OCI-LY1 (cell line): ENCODE measurements around the gene CNTNAP2.

Experiments used
- H2AFZ ChIP-seq: fragments of 200-600 bp; sonication (generic), shearing (Covaris generic); 2 replicates; pipeline ENCODE4 v1.6.0; 2014; ENCODE audit warnings: antibody characterized with exemption, mild to moderate bottlenecking, low read length
- H3F3A ChIP-seq: fragments of 200-600 bp; sonication (generic), shearing (Covaris generic); 2 replicates; pipeline ENCODE4 v1.6.0; 2014; ENCODE audit warnings: mild to moderate bottlenecking, antibody characterized with exemption, low read length, moderate library complexity; ENCODE audit not compliant: insufficient read depth
- H3K27ac ChIP-seq: fragments of 200-600 bp; sonication (generic); 2 replicates; pipeline ENCODE4 v1.5.1; 2014; ENCODE audit warnings: low read length, mixed run types, mild to moderate bottlenecking, low read depth; ENCODE audit not compliant: poor library complexity, severe bottlenecking
- H3K27me3 ChIP-seq: fragments of 200-600 bp; sonication (generic); 2 replicates; pipeline ENCODE4 v1.6.0; 2014; ENCODE audit warnings: antibody characterized with exemption, mild to moderate bottlenecking, low read length, moderate library complexity; ENCODE audit not compliant: insufficient read depth
- H3K36me3 ChIP-seq: fragments of 200-600 bp; sonication (generic); 2 replicates; pipeline ENCODE4 v1.6.1; 2014; ENCODE audit warnings: mild to moderate bottlenecking, antibody characterized with exemption, low read length, moderate library complexity, mixed read lengths; ENCODE audit not compliant: insufficient read depth
- H3K4me1 ChIP-seq: fragments of 200-600 bp; sonication (generic); 2 replicates; pipeline ENCODE4 v1.5.1; 2014; ENCODE audit warnings: mild to moderate bottlenecking, low read length, moderate library complexity; ENCODE audit not compliant: insufficient read depth, severe bottlenecking
- H3K4me2 ChIP-seq: fragments of 200-600 bp; sonication (generic), shearing (Covaris generic); 2 replicates; pipeline ENCODE4 v1.6.1; 2014; ENCODE audit warnings: low read length
- H3K4me3 ChIP-seq: fragments of 200-600 bp; sonication (generic); 2 replicates; pipeline ENCODE4 v1.5.1; 2014; ENCODE audit warnings: low read length, low read depth, mild to moderate bottlenecking, mixed read lengths; ENCODE audit not compliant: poor library complexity, severe bottlenecking
- H3K79me2 ChIP-seq: fragments of 200-600 bp; shearing (Covaris generic); 2 replicates; pipeline ENCODE4 v1.6.1; 2016; ENCODE audit warnings: mixed run types, low read length, mixed read lengths; ENCODE audit not compliant: insufficient read depth
- H3K9ac ChIP-seq: fragments of 200-600 bp; sonication (generic), shearing (Covaris generic); 2 replicates; pipeline ENCODE4 v1.6.1; 2014; ENCODE audit warnings: mild to moderate bottlenecking, low read length, mixed read lengths
- H3K9me2 ChIP-seq: fragments of 200-600 bp; sonication (generic), shearing (Covaris generic); 2 replicates; pipeline ENCODE4 v1.6.1; 2014; ENCODE audit warnings: low read depth, mild to moderate bottlenecking, low read length, mixed read lengths
- H3K9me3 ChIP-seq: fragments of 200-600 bp; shearing (Covaris generic); 2 replicates; pipeline ENCODE4 v1.6.1; 2014; ENCODE audit warnings: low read length, mixed read lengths
- H4K20me1 ChIP-seq: fragments of 200-600 bp; sonication (generic), shearing (Covaris generic); 2 replicates; pipeline ENCODE4 v1.6.0; 2016; ENCODE audit warnings: mild to moderate bottlenecking, low read length; ENCODE audit not compliant: insufficient read depth
- EZH2 ChIP-seq: fragments of 200-600 bp; sonication (generic), shearing (Covaris generic); IDR thresholded peaks from 2 replicates; pipeline ENCODE4 v1.8.0; 2017; ENCODE audit warnings: borderline replicate concordance, mixed run types, mild to moderate bottlenecking, antibody characterized with exemption, low read length, moderate library complexity, mixed read lengths
- TF ChIP-seq, protein P1 (sequence below): fragments of 200-600 bp; sonication (generic), shearing (Covaris generic); IDR thresholded peaks from 2 replicates; pipeline ENCODE4 v1.5.1; 2017; ENCODE audit warnings: mild to moderate bottlenecking, antibody characterized with exemption, low read length, moderate library complexity, mixed read lengths

CNTNAP2 gene

DNA sequence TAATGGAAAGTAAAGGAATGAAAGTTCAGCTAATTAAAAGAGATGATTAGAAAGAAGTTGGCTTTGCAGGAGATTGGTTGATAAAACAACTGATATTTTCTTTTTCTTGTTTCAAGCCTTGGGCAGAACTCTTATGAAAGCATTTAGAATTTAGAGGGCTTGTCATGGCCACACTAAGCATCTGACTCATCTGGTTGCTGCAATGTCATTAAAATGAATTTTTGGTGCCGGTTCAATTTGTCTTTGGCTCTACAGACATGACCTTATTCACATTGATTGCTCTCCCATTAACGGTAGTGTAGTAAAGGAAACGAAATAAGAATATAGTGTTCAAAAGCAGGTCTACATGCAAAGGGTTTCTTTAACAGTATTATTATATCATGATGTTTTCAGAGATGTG is 1461.6 kb downstream of the CNTNAP2 start:
- Histone ChIP-seq H3K36me3 (no peaks in the 10 kb centered on the region), H3K79me2 (no peaks in the 10 kb centered on the region), H3K9me2 (no peaks in the 10 kb centered on the region; the same call in 1 of the 2 replicates), H2AFZ (no peak overlapping the region), H3K4me1 (no peaks in the 10 kb centered on the region), H3K27ac (no peak overlapping the region), H3K4me3 (no peak overlapping the region), H3K9me3 (no peaks in the 10 kb centered on the region), H3K9ac (no peak overlapping the region), H3K27me3 (no peaks in the 10 kb centered on the region), H3K4me2 (no peak overlapping the region), H3F3A (no peaks in the 10 kb centered on the region), H4K20me1 (no peaks in the 10 kb centered on the region)
- TF ChIP-seq EZH2, result no peak
- TF ChIP-seq, protein P1, sequence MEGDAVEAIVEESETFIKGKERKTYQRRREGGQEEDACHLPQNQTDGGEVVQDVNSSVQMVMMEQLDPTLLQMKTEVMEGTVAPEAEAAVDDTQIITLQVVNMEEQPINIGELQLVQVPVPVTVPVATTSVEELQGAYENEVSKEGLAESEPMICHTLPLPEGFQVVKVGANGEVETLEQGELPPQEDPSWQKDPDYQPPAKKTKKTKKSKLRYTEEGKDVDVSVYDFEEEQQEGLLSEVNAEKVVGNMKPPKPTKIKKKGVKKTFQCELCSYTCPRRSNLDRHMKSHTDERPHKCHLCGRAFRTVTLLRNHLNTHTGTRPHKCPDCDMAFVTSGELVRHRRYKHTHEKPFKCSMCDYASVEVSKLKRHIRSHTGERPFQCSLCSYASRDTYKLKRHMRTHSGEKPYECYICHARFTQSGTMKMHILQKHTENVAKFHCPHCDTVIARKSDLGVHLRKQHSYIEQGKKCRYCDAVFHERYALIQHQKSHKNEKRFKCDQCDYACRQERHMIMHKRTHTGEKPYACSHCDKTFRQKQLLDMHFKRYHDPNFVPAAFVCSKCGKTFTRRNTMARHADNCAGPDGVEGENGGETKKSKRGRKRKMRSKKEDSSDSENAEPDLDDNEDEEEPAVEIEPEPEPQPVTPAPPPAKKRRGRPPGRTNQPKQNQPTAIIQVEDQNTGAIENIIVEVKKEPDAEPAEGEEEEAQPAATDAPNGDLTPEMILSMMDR, result no peak

DNA sequence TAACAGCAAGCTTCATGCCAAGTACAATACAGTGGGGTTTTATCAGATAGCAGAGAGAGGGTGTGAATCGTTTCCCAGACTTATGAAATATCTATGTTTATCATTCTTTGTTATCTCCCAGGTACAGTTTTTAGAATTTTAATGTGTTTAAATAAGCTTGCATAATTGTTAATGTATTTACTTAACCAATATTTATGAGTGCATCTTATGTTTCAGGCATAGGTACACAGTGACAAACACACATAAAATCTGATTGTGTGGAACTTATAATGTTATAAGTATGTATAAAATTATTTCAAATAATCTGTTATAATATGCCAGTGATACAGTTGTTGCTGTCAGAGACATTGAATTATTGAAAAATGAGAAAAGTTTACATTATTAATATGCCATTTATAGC is 1462.5 kb downstream of the CNTNAP2 start:
- no peak for TF ChIP-seq EZH2
- TF ChIP-seq, protein P1, result no peak
- no peaks in the 10 kb centered on the region for H4K20me1 ChIP-seq
- no peaks in the 10 kb centered on the region for H3K36me3 ChIP-seq
- H3K9me2 ChIP-seq, result no peaks in the 10 kb centered on the region; the same call in 1 of the 2 replicates
- no peaks in the 10 kb centered on the region for H3F3A ChIP-seq
- no peaks in the 10 kb centered on the region for H3K9me3 ChIP-seq
- H3K79me2 ChIP-seq, result no peaks in the 10 kb centered on the region
- H2AFZ ChIP-seq, result no peak overlapping the region
- H3K27ac ChIP-seq, result no peak overlapping the region
- no peaks in the 10 kb centered on the region for H3K4me1 ChIP-seq
- no peak overlapping the region for H3K4me2 ChIP-seq
- no peak overlapping the region for H3K4me3 ChIP-seq
- no peak overlapping the region for H3K9ac ChIP-seq
- no peaks in the 10 kb centered on the region for H3K27me3 ChIP-seq

DNA sequence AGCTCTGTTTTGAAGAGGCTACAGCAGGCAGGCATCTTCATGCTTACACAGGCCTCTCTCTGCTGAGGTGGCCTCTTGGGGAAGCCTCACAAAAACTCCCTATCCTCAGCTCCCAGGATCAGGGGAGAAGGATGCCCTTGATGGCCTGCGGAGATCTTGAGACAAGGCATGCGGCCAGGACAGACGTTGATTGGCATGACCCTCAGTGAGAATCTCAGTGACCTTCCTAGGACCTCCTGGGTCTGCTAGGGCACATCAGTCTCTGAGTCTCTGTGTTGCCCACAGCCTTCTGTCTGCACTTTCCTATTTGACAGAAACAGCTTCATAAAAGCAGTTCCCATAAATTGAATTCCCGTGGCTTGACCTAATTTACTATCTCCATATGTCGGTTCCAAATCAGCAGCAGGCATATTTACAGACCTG is 1468.2 kb downstream of the CNTNAP2 start:
- H3K9me3 ChIP-seq, result no peaks in the 10 kb centered on the region
- H3K4me1 ChIP-seq, result no peaks in the 10 kb centered on the region
- no peak overlapping the region for H3K27ac ChIP-seq
- H2AFZ ChIP-seq, result no peak overlapping the region
- H3K27me3 ChIP-seq, result no peaks in the 10 kb centered on the region
- H3K36me3 ChIP-seq, result no peaks in the 10 kb centered on the region
- no peak overlapping the region for H3K4me2 ChIP-seq
- no peak for TF ChIP-seq EZH2
- TF ChIP-seq, protein P1, result no peak
- no peak overlapping the region for H3K4me3 ChIP-seq
- H4K20me1 ChIP-seq, result no peaks in the 10 kb centered on the region
- H3K79me2 ChIP-seq, result no peaks in the 10 kb centered on the region
- no peaks in the 10 kb centered on the region for H3K9me2 ChIP-seq
- H3F3A ChIP-seq, result no peaks in the 10 kb centered on the region
- H3K9ac ChIP-seq, result no peak overlapping the region
